ENCODE results near the gene PDZD8.

GRCh38 chr10:117363028-117363427 lies 12.2 kb downstream of the PDZD8 start:
- TF ChIP-seq EZH2 (IDR thresholded peaks at IDR 0.05; ENCODE audit: insufficient read depth, poor library complexity, severe bottlenecking) (no peak), EZH2phosphoT487 (IDR thresholded peaks at IDR 0.05; ENCODE audit: insufficient read depth, low read depth) (no peak)

Data from GM23248 (cell line).